Stimulated activated naive CD8-positive, alpha-beta T cell treated with anti-CD3 and anti-CD28 coated beads, Interleukin-15, Interleukin-2, amounts not matched to agents 100 ng/mL and 50 ng/mL, for 24 hours (primary cell): ENCODE measurements around the gene DIP2A.
A peak's percentile ranks its signal among the peaks of the same experiment; 100 is the strongest.
"Not testable (repeated sequence)": the region's sequence is repeated elsewhere in the genome, so short reads cannot be mapped to it uniquely, and the experiment has no call there.

Experiments
- H3K27ac Mint-ChIP-seq: one replicate; pipeline ENCODE4 v1.8.0; 2021; ENCODE audit warnings: mild to moderate bottlenecking, mixed read lengths
- H3K27me3 Mint-ChIP-seq: one replicate; pipeline ENCODE4 v1.8.0; 2021; ENCODE audit warnings: mixed read lengths
- H3K36me3 Mint-ChIP-seq: one replicate; pipeline ENCODE4 v1.8.0; 2021; ENCODE audit warnings: low read depth, mixed read lengths
- H3K4me1 Mint-ChIP-seq: one replicate; pipeline ENCODE4 v1.8.0; 2021; ENCODE audit warnings: low read depth, mixed read lengths
- H3K4me3 Mint-ChIP-seq: one replicate; pipeline ENCODE4 v1.8.0; 2021; ENCODE audit warnings: mild to moderate bottlenecking, mixed read lengths
- H3K9me3 Mint-ChIP-seq: one replicate; pipeline ENCODE4 v1.8.0; 2021; ENCODE audit warnings: mixed read lengths

The DIP2A gene

GRCh38 chr21:46498335-46499050 lies 39.8 kb downstream of the DIP2A start:
- Mint-ChIP-seq H3K4me3 (no peak overlapping the region), H3K9me3 (no peaks in the 10 kb centered on the region), H3K36me3 (peaks cover 59% of the 10 kb centered on the region), H3K4me1 (peaks cover 35% of the 10 kb centered on the region), H3K27me3 (no peaks in the 10 kb centered on the region), H3K27ac (no peak overlapping the region)

GRCh38 chr21:46500224-46500861 lies 41.7 kb downstream of the DIP2A start:
- peaks cover 41% of the 10 kb centered on the region for H3K4me1 Mint-ChIP-seq
- H3K36me3 Mint-ChIP-seq, result peaks cover 54% of the 10 kb centered on the region
- H3K27me3 Mint-ChIP-seq, result no peaks in the 10 kb centered on the region
- no peaks in the 10 kb centered on the region for H3K9me3 Mint-ChIP-seq
- H3K4me3 Mint-ChIP-seq, result no peak overlapping the region
- peak overlapping the region; percentile 2 for H3K27ac Mint-ChIP-seq

- H3K4me1 Mint-ChIP-seq, result peaks cover 37% of the 10 kb centered on the region
- H3K9me3 Mint-ChIP-seq, result no peaks in the 10 kb centered on the region
- peak overlapping the region; percentile 52 for H3K27ac Mint-ChIP-seq
- no peaks in the 10 kb centered on the region for H3K27me3 Mint-ChIP-seq
- H3K4me3 Mint-ChIP-seq, result no peak overlapping the region
- H3K36me3 Mint-ChIP-seq, result peaks cover 50% of the 10 kb centered on the region
These were observed 45.3 kb downstream of the DIP2A start for GRCh38 chr21:46503922-46504550.

- Mint-ChIP-seq H3K9me3 (no peaks in the 10 kb centered on the region), H3K4me3 (no peak overlapping the region), H3K4me1 (peaks cover 37% of the 10 kb centered on the region), H3K36me3 (peaks cover 48% of the 10 kb centered on the region), H3K27me3 (no peaks in the 10 kb centered on the region), H3K27ac (no peak overlapping the region)
These were observed 46.0 kb downstream of the DIP2A start for GRCh38 chr21:46504666-46505065.

GRCh38 chr21:46507562-46507961 lies 48.9 kb downstream of the DIP2A start:
- Mint-ChIP-seq H3K27me3 (no peaks in the 10 kb centered on the region), H3K36me3 (peaks cover 61% of the 10 kb centered on the region), H3K9me3 (no peaks in the 10 kb centered on the region), H3K4me1 (peaks cover 20% of the 10 kb centered on the region), H3K27ac (no peak overlapping the region), H3K4me3 (no peak overlapping the region)

- H3K9me3 Mint-ChIP-seq, result no peaks in the 10 kb centered on the region
- peaks cover 54% of the 10 kb centered on the region for H3K36me3 Mint-ChIP-seq
- no peak overlapping the region for H3K4me3 Mint-ChIP-seq
- no peak overlapping the region for H3K27ac Mint-ChIP-seq
- H3K27me3 Mint-ChIP-seq, result no peaks in the 10 kb centered on the region
- H3K4me1 Mint-ChIP-seq, result peaks cover 5% of the 10 kb centered on the region
These were observed 51.2 kb downstream of the DIP2A start for GRCh38 chr21:46509741-46510502.

- Mint-ChIP-seq H3K9me3 (peaks cover 3% of the 10 kb centered on the region), H3K27me3 (no peaks in the 10 kb centered on the region), H3K36me3 (peaks cover 55% of the 10 kb centered on the region), H3K4me1 (peaks cover 18% of the 10 kb centered on the region), H3K27ac (peak overlapping the region; percentile 49), H3K4me3 (no peak overlapping the region)
These were observed 56.4 kb downstream of the DIP2A start for GRCh38 chr21:46515109-46515508.

GRCh38 chr21:46516068-46516467 lies 57.4 kb downstream of the DIP2A start:
- H3K36me3 Mint-ChIP-seq, result peaks cover 60% of the 10 kb centered on the region
- no peak overlapping the region for H3K4me3 Mint-ChIP-seq
- H3K27me3 Mint-ChIP-seq, result no peaks in the 10 kb centered on the region
- peaks cover 18% of the 10 kb centered on the region for H3K4me1 Mint-ChIP-seq
- peak overlapping the region; percentile 49 for H3K27ac Mint-ChIP-seq
- H3K9me3 Mint-ChIP-seq, result peaks cover 3% of the 10 kb centered on the region

GRCh38 chr21:46517361-46517760 lies 58.7 kb downstream of the DIP2A start:
- Mint-ChIP-seq H3K4me3 (no peak overlapping the region), H3K27ac (no peak overlapping the region), H3K36me3 (peaks cover 55% of the 10 kb centered on the region)

GRCh38 chr21:46518983-46519583 lies 60.4 kb downstream of the DIP2A start:
- Mint-ChIP-seq H3K4me3 (no peak overlapping the region), H3K9me3 (peaks cover 3% of the 10 kb centered on the region), H3K27me3 (no peaks in the 10 kb centered on the region), H3K4me1 (peaks cover 18% of the 10 kb centered on the region), H3K27ac (no peak overlapping the region), H3K36me3 (peaks cover 42% of the 10 kb centered on the region)

More at GRCh38 chr21:46517361-46517760, 58.7 kb downstream of the DIP2A start:
- Mint-ChIP-seq H3K4me1 (peaks cover 18% of the 10 kb centered on the region), H3K27me3 (no peaks in the 10 kb centered on the region), H3K9me3 (peaks cover 3% of the 10 kb centered on the region)

- not testable (repeated sequence) for H3K4me3 Mint-ChIP-seq, H3K27ac Mint-ChIP-seq, H3K9me3 Mint-ChIP-seq, H3K27me3 Mint-ChIP-seq
- H3K36me3 Mint-ChIP-seq, result peaks cover 40% of the 10 kb centered on the region
- H3K4me1 Mint-ChIP-seq, result peaks cover 40% of the 10 kb centered on the region
These were observed 68.7 kb downstream of the DIP2A start for GRCh38 chr21:46527393-46527792.

GRCh38 chr21:46527801-46528200 lies 69.1 kb downstream of the DIP2A start:
- Mint-ChIP-seq H3K27ac (no peak overlapping the region), H3K4me3 (no peak overlapping the region), H3K36me3 (peaks cover 43% of the 10 kb centered on the region), H3K9me3 (no peaks in the 10 kb centered on the region), H3K4me1 (peaks cover 42% of the 10 kb centered on the region), H3K27me3 (no peaks in the 10 kb centered on the region)

- Mint-ChIP-seq H3K9me3 (no peaks in the 10 kb centered on the region), H3K4me3 (no peak overlapping the region), H3K4me1 (peaks cover 44% of the 10 kb centered on the region), H3K27ac (no peak overlapping the region), H3K27me3 (no peaks in the 10 kb centered on the region), H3K36me3 (peaks cover 51% of the 10 kb centered on the region)
These were observed 73.4 kb downstream of the DIP2A start for GRCh38 chr21:46532080-46532479.

- peaks cover 54% of the 10 kb centered on the region for H3K4me1 Mint-ChIP-seq
- no peak overlapping the region for H3K27ac Mint-ChIP-seq
- H3K9me3 Mint-ChIP-seq, result no peaks in the 10 kb centered on the region
- peaks cover 56% of the 10 kb centered on the region for H3K36me3 Mint-ChIP-seq
- H3K4me3 Mint-ChIP-seq, result no peak overlapping the region
- H3K27me3 Mint-ChIP-seq, result no peaks in the 10 kb centered on the region
These were observed 78.3 kb downstream of the DIP2A start for GRCh38 chr21:46537026-46537425.
